Left ventricle myocardium inferior (tissue), 1 donor: ENCODE measurements around the gene PRDM11. TPM values are rescaled to one million over a fixed set of nuclear protein-coding genes. Genes with fewer than 3 reads are reported as not detected.

Source experiments
- DNase-seq: peaks from one replicate; pipeline ENCODE4 v3.0.0-alpha.2; 2020
- H3K27ac ChIP-seq: fragments of 200-600 bp; replicated peaks from 2 replicates; pipeline ENCODE4 v1.8.0; 2021
- H3K27me3 ChIP-seq: fragments of 200-600 bp; 2 replicates; pipeline ENCODE4 v1.8.0; 2021; ENCODE audit warnings: low read depth
- H3K36me3 ChIP-seq: fragments of 200-600 bp; 2 replicates; pipeline ENCODE4 v1.8.0; 2021
- H3K4me1 ChIP-seq: fragments of 200-600 bp; 2 replicates; pipeline ENCODE4 v1.8.0; 2021
- H3K4me3 ChIP-seq: fragments of 200-600 bp; 2 replicates; pipeline ENCODE4 v1.8.0; 2021; ENCODE audit warnings: mild to moderate bottlenecking, moderate library complexity
- H3K9me3 ChIP-seq: fragments of 200-600 bp; replicated peaks from 2 replicates; pipeline ENCODE4 v1.8.0; 2021
- CTCF ChIP-seq: fragments of 200-600 bp; IDR thresholded peaks from 2 replicates; pipeline ENCODE4 v1.8.0; 2021; ENCODE audit warnings: antibody characterized with exemption, mild to moderate bottlenecking, borderline replicate concordance
- intact Hi-C: fragments of 100-400 bp; cut with micrococcal nuclease; formaldehyde crosslinking; loops from one replicate; pipeline ENCODE4 v1.11.0; 2022
- total RNA-seq: library from RNA; stranded (reverse); fragmentation: NEBNext Ultra II Directional; extraction: Animal tissue kit (Norgen Biotek cat#: 25700); gene quantifications from one replicate; pipeline ENCODE4 v1.2.1, GENCODE V29; 2021
- donor health status: DM: no; HTN: yes; CAD: no; lungs with severe emphysema.

PRDM11 gene
- total RNA-seq, 1 donor from 2014 or later = 17.2 TPM

DNA sequence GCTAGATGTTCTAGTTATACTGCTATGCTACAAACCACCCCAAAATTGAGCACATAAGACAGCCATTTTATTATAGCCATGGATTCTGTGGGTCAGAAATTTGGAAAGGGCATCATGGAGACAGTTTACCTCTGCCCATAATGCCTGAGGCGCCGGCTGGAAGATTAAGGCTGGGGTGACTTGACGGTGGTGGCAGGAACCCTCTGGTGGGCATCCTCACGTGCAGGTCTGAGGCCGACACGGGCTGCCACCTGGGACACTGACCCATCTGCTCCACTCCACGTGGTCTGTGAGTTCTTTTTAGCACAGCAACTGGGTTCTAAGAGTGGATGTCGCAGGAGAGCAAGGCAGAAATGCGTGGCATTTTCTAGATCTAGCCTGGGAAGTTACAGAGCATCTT lies 40.0 kb upstream of the PRDM11 start:
- intact Hi-C loops = no loop called here
- H3K4me1 ChIP-seq = peaks cover 18% of the 10 kb centered on the region

DNA sequence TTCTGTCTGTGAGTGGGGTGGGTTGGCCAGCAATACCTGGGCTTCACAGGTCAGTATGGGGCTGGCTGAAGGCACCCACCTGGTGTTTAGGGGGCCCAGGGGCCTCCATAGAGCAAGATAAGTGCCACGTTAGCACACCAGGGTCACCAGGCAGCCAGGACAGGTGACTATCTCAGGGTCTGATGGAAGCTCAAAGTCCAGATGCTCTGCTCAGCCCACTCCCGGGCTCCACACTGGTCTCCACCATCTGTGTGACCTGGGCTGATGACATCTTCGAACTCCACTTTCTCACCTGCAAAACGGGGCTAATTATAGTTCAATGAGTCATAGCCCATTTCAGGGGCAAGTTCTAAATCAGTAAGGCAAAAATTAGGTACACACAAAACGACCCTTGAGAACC lies 39.4 kb upstream of the PRDM11 start:
- Histone ChIP-seq H3K27me3 (peaks cover 21% of the 10 kb centered on the region), H3K4me3 (no peak overlapping the region), H3K4me1 (peaks cover 18% of the 10 kb centered on the region), H3K36me3 (no peaks in the 10 kb centered on the region), H3K27ac (no peak overlapping the region), H3K9me3 (no peaks in the 10 kb centered on the region)
- TF ChIP-seq CTCF = no peak
- intact Hi-C loops = no loop called here
- DNase-seq = no peak

More for the DNA sequence above, 40.0 kb upstream of the PRDM11 start:
- DNase-seq = no peak
- no peaks in the 10 kb centered on the region for H3K36me3 ChIP-seq
- no peak overlapping the region for H3K4me3 ChIP-seq
- H3K27ac ChIP-seq = no peak overlapping the region
- TF ChIP-seq CTCF = no peak
- peaks cover 18% of the 10 kb centered on the region for H3K27me3 ChIP-seq
- no peaks in the 10 kb centered on the region for H3K9me3 ChIP-seq

- peaks cover 9% of the 10 kb centered on the region for H3K4me1 ChIP-seq
- intact Hi-C loops = no loop called here
- no peaks in the 10 kb centered on the region for H3K36me3 ChIP-seq
- H3K27ac ChIP-seq = no peak overlapping the region
- no peaks in the 10 kb centered on the region for H3K9me3 ChIP-seq
- H3K27me3 ChIP-seq = peaks cover 22% of the 10 kb centered on the region
- no peak for DNase-seq
- TF ChIP-seq CTCF = no peak
- no peak overlapping the region for H3K4me3 ChIP-seq
Observed at GRCh38 chr11:45108070-45109064, 38.1 kb upstream of the PRDM11 start.

DNA sequence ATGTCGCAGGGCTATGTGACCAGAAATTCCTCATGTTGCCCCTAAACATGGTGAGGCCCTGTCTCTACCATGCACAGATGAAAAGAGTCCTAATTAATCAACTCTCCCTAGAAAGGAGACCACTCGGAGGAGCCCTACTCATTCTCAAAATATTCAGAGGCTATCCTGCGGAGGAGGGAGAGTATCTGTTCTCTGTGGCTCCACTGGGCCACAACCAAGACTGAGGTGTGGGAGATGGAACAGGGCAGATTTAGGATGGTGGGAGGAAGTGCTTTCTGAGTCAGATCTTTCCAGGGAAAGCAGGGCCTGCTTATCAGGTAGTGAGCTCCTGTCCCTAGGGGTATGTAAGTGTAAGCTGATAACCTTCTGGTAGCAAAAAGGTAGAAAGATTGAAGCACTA lies 37.0 kb upstream of the PRDM11 start:
- intact Hi-C loops = no loop called here
- Histone ChIP-seq H3K27me3 (peaks cover 23% of the 10 kb centered on the region), H3K4me1 (peaks cover 9% of the 10 kb centered on the region), H3K36me3 (no peaks in the 10 kb centered on the region), H3K9me3 (no peaks in the 10 kb centered on the region), H3K4me3 (no peak overlapping the region), H3K27ac (no peak overlapping the region)
- no peak for TF ChIP-seq CTCF
- no peak for DNase-seq

DNA sequence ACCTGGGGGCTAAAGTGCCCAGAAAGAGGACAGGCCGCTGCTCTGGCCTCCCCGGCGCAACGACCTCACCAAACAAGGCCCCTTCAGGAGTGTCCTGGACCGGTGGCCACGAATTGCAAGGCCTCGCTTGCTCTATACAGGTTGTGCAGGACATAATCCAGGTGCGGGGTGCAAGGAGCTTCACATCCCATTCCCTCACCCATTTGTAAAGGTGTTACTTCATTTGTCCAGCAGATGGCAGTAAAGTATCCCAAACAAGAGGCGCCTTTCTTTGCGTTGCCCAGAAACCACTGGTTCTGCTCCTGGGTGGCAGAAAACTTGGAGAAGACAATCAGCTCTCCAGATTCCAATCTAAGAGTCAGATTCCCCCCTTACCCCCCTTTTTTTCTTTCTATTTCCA lies 35.9 kb upstream of the PRDM11 start:
- peaks cover 2% of the 10 kb centered on the region for H3K4me1 ChIP-seq
- no peak for DNase-seq
- intact Hi-C loops = loop anchor here (5.0 kb wide), 1 partner anchor 182 kb away; no protein-coding TSS in a partner anchor

More for the DNA sequence above, 35.9 kb upstream of the PRDM11 start:
- Histone ChIP-seq H3K4me3 (no peak overlapping the region), H3K36me3 (no peaks in the 10 kb centered on the region), H3K27ac (no peak overlapping the region), H3K9me3 (peaks cover 6% of the 10 kb centered on the region), H3K27me3 (peaks cover 27% of the 10 kb centered on the region)
- peak; percentile 88 for TF ChIP-seq CTCF
